Ovary (tissue), 9 donors: ENCODE data around the gene GMFB. TPM values are rescaled to one million over a fixed set of nuclear protein-coding genes. Genes with fewer than 3 reads are reported as not detected.

ENCODE experiments used
- DNase-seq, 5 donors: peaks; one replicate each; pipeline ENCODE4 v3.0.0-alpha.2; 2019 to 2020
- H3K27ac ChIP-seq, 2 donors: fragments of 200-600 bp; one replicate each; pipeline versions ENCODE4 v1.5.1 to v1.8.0; 2019 to 2022
- H3K27me3 ChIP-seq: fragments of 200-600 bp; one replicate; pipeline ENCODE4 v1.8.0; 2022
- H3K36me3 ChIP-seq: fragments of 200-600 bp; sonication (generic); one replicate; pipeline ENCODE4 v1.5.1; 2019
- H3K4me1 ChIP-seq: one replicate; pipeline ENCODE4 v1.8.1; 2013; ENCODE audit warnings: mild to moderate bottlenecking, moderate library complexity; ENCODE audit not compliant: insufficient read depth
- H3K4me3 ChIP-seq: fragments of 200-600 bp; sonication (generic); one replicate; pipeline ENCODE4 v1.5.1; 2017
- H3K9me3 ChIP-seq, 2 donors: fragments of 200-600 bp in 1 of 2; sonication (generic) in 1 of 2; one replicate each; pipeline versions ENCODE4 v1.5.1 to v1.8.1; 2013 to 2019; ENCODE audit warnings: mild to moderate bottlenecking in 1 of 2, moderate library complexity in 1 of 2
- CTCF ChIP-seq, 3 donors: fragments of 450-650 bp in 2 of 3; fragments of 200-600 bp in 1 of 3; IDR thresholded peaks; one replicate each; pipeline versions ENCODE4 v1.5.1 to v1.8.0; 2016 to 2022; ENCODE audit warnings: antibody characterized with exemption in 3 of 3, mild to moderate bottlenecking in 1 of 3
- EP300 ChIP-seq: sonication (generic); formaldehyde crosslinking; IDR thresholded peaks from one replicate; pipeline ENCODE4 v1.6.1; 2017; ENCODE audit warnings: antibody characterized with exemption
- POLR2A ChIP-seq: fragments of 450-650 bp; IDR thresholded peaks from one replicate; pipeline ENCODE4 v1.6.1; 2017; ENCODE audit warnings: antibody characterized with exemption, mild to moderate bottlenecking, moderate library complexity
- WGBS, 3 donors: extraction: QIAGEN DNeasy Blood & Tissue Kit in 1 of 3; methylation state at CpG; one replicate each; pipeline versions ENCODE4 v1.1.5 to v1.1.7; 2013 to 2017; 5-methylcytosine and 5-hydroxymethylcytosine counted together
- intact Hi-C, 4 donors: fragments of 100-400 bp; cut with DNase I; formaldehyde crosslinking; loops; one replicate each; pipeline versions ENCODE4 v1.11.0 to v1.15.1; 2022 to 2023
- polyA plus RNA-seq, 2 donors: library from polyadenylated mRNA; stranded (reverse); fragments of 200-250 nt in 1 of 2; fragments of 350-450 nt in 1 of 2; fragmentation: Illumina TruSeq in 1 of 2; extraction: RNeasy Lipid Tissue Mini Kit (QIAGEN cat#74804) in 1 of 2; gene quantifications; one replicate each; pipeline ENCODE4 v1.2.3, GENCODE V29; 2013 to 2014
- total RNA-seq, 7 donors: library from RNA; depleted of rRNA in 2 of 7; stranded (reverse); fragments of >200 nt in 2 of 7; fragmentation: NEBNext Ultra II Directional in 3 of 7; extraction: Animal tissue kit (Norgen Biotek cat#: 25700) in 3 of 7; gene quantifications; one replicate each; pipeline versions ENCODE4 v1.1.0 to v1.2.4, GENCODE V29; 2016 to 2023
- donor health status: DM: no; HTN: no; CAD: no; lungs with moderate emphysema.
- donor health status: DM: no; HTN: no; CAD: no.
- donor health status: Bipolar disorder and iron deficiency.
- donor health status: DM: yes; HTN: yes; CAD: no.
- donor health status: DM: no; HTN: no; CAD: no.
- donor health status: DM: yes; HTN: yes; CAD: no.

The GMFB gene
- total and polyA plus RNA-seq, 9 donors, result 14.1 to 65.5 (median 30.0) TPM

- H3K27me3 ChIP-seq, result no peaks in the 10 kb centered on the region
- WGBS, 3 donors, result 85 to 91% (median 87%) methylated on average over 3 of the region's 3 CpGs
- no peaks in the 10 kb centered on the region for H3K36me3 ChIP-seq
- H3K4me3 ChIP-seq, result no peak overlapping the region
- TF ChIP-seq CTCF (IDR thresholded peaks at IDR 0.05) (no peak), EP300 (no peak), POLR2A (no peak)
- H3K4me1 ChIP-seq, result no peaks in the 10 kb centered on the region
- H3K27ac ChIP-seq, result no peak overlapping the region
- intact Hi-C loops, result no loop called here
- H3K9me3 ChIP-seq, result no peaks in the 10 kb centered on the region
- DNase-seq, result no peak
Measured at GRCh38 chr14:54451961-54452360, 36.8 kb downstream of the GMFB start.

- TF ChIP-seq POLR2A (no peak), CTCF (IDR thresholded peaks at IDR 0.05) (no peak), EP300 (no peak)
- H3K4me3 ChIP-seq, result no peak overlapping the region
- H3K4me1 ChIP-seq, result peaks cover 3% of the 10 kb centered on the region
- no peaks in the 10 kb centered on the region for H3K36me3 ChIP-seq
- no peak overlapping the region for H3K27ac ChIP-seq
- no peak for DNase-seq
- intact Hi-C loops, result no loop called here
- H3K27me3 ChIP-seq, result no peaks in the 10 kb centered on the region
- H3K9me3 ChIP-seq, result no peaks in the 10 kb centered on the region
- 60 to 72% (median 68%) methylated on average over 7 of the region's 7 CpGs for WGBS, 3 donors
Measured at GRCh38 chr14:54451121-54451601, 37.6 kb downstream of the GMFB start.

GRCh38 chr14:54450535-54450934, 38.2 kb downstream of the GMFB start:
- TF ChIP-seq POLR2A (no peak), EP300 (no peak), CTCF (IDR thresholded peaks at IDR 0.05) (no peak)
- intact Hi-C loops, result no loop called here
- Histone ChIP-seq H3K27me3 (no peaks in the 10 kb centered on the region), H3K9me3 (no peaks in the 10 kb centered on the region), H3K36me3 (no peaks in the 10 kb centered on the region), H3K27ac (no peak overlapping the region), H3K4me1 (peaks cover 5% of the 10 kb centered on the region), H3K4me3 (no peak overlapping the region)
- WGBS, 3 donors, result 8 to 12% (median 10%) methylated on average over 3 of the region's 3 CpGs
- no peak for DNase-seq

GRCh38 chr14:54447231-54447692, 41.5 kb downstream of the GMFB start:
- no peak overlapping the region for H3K27ac ChIP-seq
- no peak for TF ChIP-seq EP300
- no peak for TF ChIP-seq POLR2A
- TF ChIP-seq CTCF (IDR thresholded peaks at IDR 0.05), result no peak
- peaks cover 5% of the 10 kb centered on the region for H3K4me1 ChIP-seq
- no peaks in the 10 kb centered on the region for H3K27me3 ChIP-seq
- H3K36me3 ChIP-seq, result no peaks in the 10 kb centered on the region
- H3K4me3 ChIP-seq, result no peak overlapping the region
- WGBS, 3 donors, result 94 to 95% (median 95%) methylated on average over 8 of the region's 8 CpGs
- no peaks in the 10 kb centered on the region for H3K9me3 ChIP-seq
- intact Hi-C loops, result no loop called here
- no peak for DNase-seq
